Endothelial cell of umbilical vein (primary cell): ENCODE data around the gene CCT3. TPM values are rescaled to one million over a fixed set of nuclear protein-coding genes. Genes with fewer than 3 reads are reported as not detected.

ENCODE experiments used
- BruUV-seq: library from RNA; stranded (reverse); fragments of 400-500 nt; replicated peaks from 2 replicates; lab custom pipeline; 2021; lab: Mats Ljungman, UMichigan
- CTCF ChIA-PET: fragments of 300-600, 350-600 bp; sonication (Branson Sonifier 250); formaldehyde crosslinking; loops from one replicate; lab custom pipeline; 2021; ENCODE audit warnings: antibody characterized with exemption, inconsistent platforms; lab: Charles Lee
- POLR2A ChIA-PET: fragments of 300-600, 350-600 bp; sonication (Branson Sonifier 250); formaldehyde crosslinking; loops from one replicate; lab custom pipeline; 2021; ENCODE audit warnings: antibody characterized with exemption, inconsistent platforms; lab: Charles Lee
- DNase-seq: peaks from one replicate; pipeline ENCODE4 v3.0.0-alpha.2; 2011; ENCODE audit warnings: low read depth, low spot score
- FAIRE-seq: peaks from 2 replicates; lab custom pipeline; 2011; peaks lifted over from hg19 to GRCh38; lab: Jason Lieb, UNC
- H2AFZ ChIP-seq: 2 replicates; pipeline ENCODE4 v1.6.0; 2012; ENCODE audit warnings: low read depth, low read length, control low read depth, inconsistent platforms
- H3K27ac ChIP-seq: 2 replicates; pipeline ENCODE4 v1.5.1; 2011; ENCODE audit warnings: low read depth, mild to moderate bottlenecking, control low read depth, low read length, moderate library complexity; ENCODE audit not compliant: insufficient read depth
- H3K27me3 ChIP-seq, 2 experiments: 2 replicates each; pipeline versions ENCODE4 v1.6.0 to v1.6.1; 2011; ENCODE audit warnings: low read length in 2 of 2, mixed read lengths in 1 of 2; ENCODE audit not compliant: control insufficient read depth in 2 of 2, insufficient read depth in 2 of 2
- H3K36me3 ChIP-seq, 2 experiments: 2 replicates in 1 of 2; 3 replicates in 1 of 2; pipeline ENCODE4 v1.5.1; 2011; ENCODE audit warnings: low read length in 2 of 2, mild to moderate bottlenecking in 1 of 2, moderate library complexity in 1 of 2; ENCODE audit not compliant: control insufficient read depth in 2 of 2, insufficient read depth in 2 of 2; ENCODE audit errors: extremely low read depth in 1 of 2
- H3K4me1 ChIP-seq: 3 replicates; pipeline ENCODE4 v1.5.1; 2011; ENCODE audit warnings: mild to moderate bottlenecking, low read length; ENCODE audit not compliant: control insufficient read depth, insufficient read depth; ENCODE audit errors: extremely low read depth
- H3K4me2 ChIP-seq: 2 replicates; pipeline ENCODE4 v1.6.1; 2011; ENCODE audit warnings: low read length, control low read depth, mixed read lengths; ENCODE audit not compliant: insufficient read depth
- H3K4me3 ChIP-seq, 3 experiments: fragments of 200-600 bp in 1 of 3; sonication (generic), shearing (Covaris generic) in 1 of 3; replicated peaks in 1 of 3; 2 replicates each; pipeline ENCODE4 v1.5.1; 2011 to 2016; ENCODE audit warnings: control low read depth in 3 of 3, low read length in 3 of 3, mild to moderate bottlenecking in 2 of 3, inconsistent platforms in 1 of 3, low read depth in 1 of 3, moderate library complexity in 1 of 3; ENCODE audit not compliant: insufficient read depth in 1 of 3
- H3K79me2 ChIP-seq: 2 replicates; pipeline ENCODE4 v1.6.0; 2012; ENCODE audit warnings: low read length, inconsistent platforms; ENCODE audit not compliant: control insufficient read depth, insufficient read depth
- H3K9ac ChIP-seq: replicated peaks from 2 replicates; pipeline ENCODE3; 2011; ENCODE audit warnings: low read length, control low read depth; ENCODE audit not compliant: insufficient read depth; ENCODE audit errors: extremely low read depth
- H3K9me1 ChIP-seq: replicated peaks from 3 replicates; pipeline ENCODE4 v1.6.0; 2011; ENCODE audit warnings: mild to moderate bottlenecking, low read length; ENCODE audit not compliant: control insufficient read depth, insufficient read depth; ENCODE audit errors: extremely low read depth
- H3K9me3 ChIP-seq: replicated peaks from 2 replicates; pipeline ENCODE4 v1.5.1; 2012; ENCODE audit warnings: low read length, inconsistent platforms; ENCODE audit not compliant: control insufficient read depth, insufficient read depth
- H4K20me1 ChIP-seq: replicated peaks from 2 replicates; pipeline ENCODE3; 2011; ENCODE audit warnings: mild to moderate bottlenecking, low read length; ENCODE audit not compliant: control insufficient read depth, insufficient read depth; ENCODE audit errors: extremely low read depth
- FOS ChIP-seq: IDR thresholded peaks from 2 replicates; pipeline ENCODE4 v1.6.1; 2011; ENCODE audit warnings: mild to moderate bottlenecking, low read length, moderate library complexity, borderline replicate concordance; ENCODE audit not compliant: insufficient read depth
- GATA2 ChIP-seq: IDR thresholded peaks from 2 replicates; pipeline ENCODE4 v1.7.0; 2011; ENCODE audit warnings: low read depth, mild to moderate bottlenecking, moderate library complexity, mixed read lengths, low read length; ENCODE audit not compliant: insufficient read length, insufficient read depth
- MAX ChIP-seq: IDR thresholded peaks from 2 replicates; pipeline ENCODE4 v1.6.1; 2011; ENCODE audit not compliant: insufficient read depth, insufficient read length
- MYC ChIP-seq: IDR thresholded peaks from one replicate; pipeline ENCODE4 v1.6.1; 2011; ENCODE audit warnings: mild to moderate bottlenecking, low read depth, low read length
- POLR2A ChIP-seq: IDR thresholded peaks from 2 replicates; pipeline ENCODE4 v1.6.1; 2012; ENCODE audit warnings: low read depth, mild to moderate bottlenecking, control low read depth, low read length
- POLR2AphosphoS5 ChIP-seq: IDR thresholded peaks from 2 replicates; pipeline ENCODE4 v1.6.1; 2012; ENCODE audit warnings: low read depth, mild to moderate bottlenecking, control low read depth, low read length, moderate library complexity; ENCODE audit not compliant: insufficient read depth
- dilution Hi-C: fragments of 300-500 bp; cut with MboI; formaldehyde crosslinking; loops from one replicate; pipeline ENCODE4 v1.15.0; 2019; ENCODE audit warnings: low sequenced_read_pairs; ENCODE audit not compliant: extremely low pct_ligation_motif_present
- intact Hi-C: fragments of 100-400 bp; cut with micrococcal nuclease; formaldehyde crosslinking; loops from one replicate; pipeline ENCODE4 v1.10.0; 2022
- polyA plus RNA-seq, 4 experiments: library from polyadenylated mRNA; depleted of rRNA in 3 of 4; stranded (reverse) in 3 of 4; unstranded in 1 of 4; fragments of >200 nt; gene quantifications; 2 replicates each; pipeline versions ENCODE4 v1.2.1 to v1.2.3, GENCODE V29; 2011 to 2012; ENCODE audit warnings: missing spikeins in 1 of 4
- total RNA-seq: library from RNA; stranded (reverse); gene quantifications from 2 replicates; pipeline ENCODE4 v1.2.3, GENCODE V29; 2021
- TF ChIP-seq, protein P1 (sequence below), 2 donors: IDR thresholded peaks; 1 replicate in 1 of 2; 2 replicates in 1 of 2; pipeline ENCODE4 v1.5.1; 2011; ENCODE audit warnings: low read length in 2 of 2, mild to moderate bottlenecking in 2 of 2, moderate library complexity in 2 of 2, control low read depth in 1 of 2, inconsistent platforms in 1 of 2, low read depth in 1 of 2; ENCODE audit not compliant: insufficient read depth in 1 of 2; ENCODE audit errors: extremely low read depth in 1 of 2

CCT3 gene
- total and polyA plus RNA-seq, 2 donors (not counting 3 experiments of a cell fraction or from before 2014, with no cell fraction given) = 276 to 367 TPM

- POLR2A ChIA-PET = no interaction called here
- CTCF ChIA-PET = no interaction called here
- no peaks in the 10 kb centered on the region for H4K20me1 ChIP-seq
- no peak for FAIRE-seq
- dilution Hi-C loops (no loop called here), intact Hi-C loops (no loop called here)
- no peak overlapping the region for H3K4me3 ChIP-seq
- DNase-seq = no peak
- no peak overlapping the region for H3K9ac ChIP-seq
- no peak overlapping the region for H3K27ac ChIP-seq
- no peaks in the 10 kb centered on the region for H3K9me1 ChIP-seq
- no peaks in the 10 kb centered on the region for H3K9me3 ChIP-seq
- peaks cover 2% of the 10 kb centered on the region for H3K79me2 ChIP-seq
- no peaks in the 10 kb centered on the region for H3K27me3 ChIP-seq
- no peak for TF ChIP-seq MAX
- TF ChIP-seq, protein P1, sequence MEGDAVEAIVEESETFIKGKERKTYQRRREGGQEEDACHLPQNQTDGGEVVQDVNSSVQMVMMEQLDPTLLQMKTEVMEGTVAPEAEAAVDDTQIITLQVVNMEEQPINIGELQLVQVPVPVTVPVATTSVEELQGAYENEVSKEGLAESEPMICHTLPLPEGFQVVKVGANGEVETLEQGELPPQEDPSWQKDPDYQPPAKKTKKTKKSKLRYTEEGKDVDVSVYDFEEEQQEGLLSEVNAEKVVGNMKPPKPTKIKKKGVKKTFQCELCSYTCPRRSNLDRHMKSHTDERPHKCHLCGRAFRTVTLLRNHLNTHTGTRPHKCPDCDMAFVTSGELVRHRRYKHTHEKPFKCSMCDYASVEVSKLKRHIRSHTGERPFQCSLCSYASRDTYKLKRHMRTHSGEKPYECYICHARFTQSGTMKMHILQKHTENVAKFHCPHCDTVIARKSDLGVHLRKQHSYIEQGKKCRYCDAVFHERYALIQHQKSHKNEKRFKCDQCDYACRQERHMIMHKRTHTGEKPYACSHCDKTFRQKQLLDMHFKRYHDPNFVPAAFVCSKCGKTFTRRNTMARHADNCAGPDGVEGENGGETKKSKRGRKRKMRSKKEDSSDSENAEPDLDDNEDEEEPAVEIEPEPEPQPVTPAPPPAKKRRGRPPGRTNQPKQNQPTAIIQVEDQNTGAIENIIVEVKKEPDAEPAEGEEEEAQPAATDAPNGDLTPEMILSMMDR (IDR thresholded peaks at IDR 0.05; ENCODE audit: extremely low read depth in 1 of 2, insufficient read depth in 1 of 2, low read depth in 1 of 2, low read length in 2 of 2) = no peak
- no peak for TF ChIP-seq FOS
- TF ChIP-seq POLR2A = no peak
- TF ChIP-seq POLR2AphosphoS5 = no peak
- TF ChIP-seq MYC = no peak
- TF ChIP-seq GATA2 = no peak
- no peak overlapping the region for H3K4me2 ChIP-seq
- H3K4me1 ChIP-seq = no peaks in the 10 kb centered on the region
- H3K36me3 ChIP-seq = peaks cover 28 to 34% of the 10 kb centered on the region in 2 experiments
- no peak overlapping the region for H2AFZ ChIP-seq
- BruUV-seq = no TSS peak
Observed at GRCh38 chr1:156310962-156311361, 27.1 kb downstream of the CCT3 start.
